Fibroblast of skin of left quadriceps (primary cell): ENCODE data around the gene FOXI2.

Experiments
- DNase-seq, 2 experiments: peaks; one replicate each; pipeline ENCODE4 v3.0.0-alpha.2; 2013; ENCODE audit warnings: low read depth in 2 of 2

The FOXI2 gene

GRCh38 chr10:127736915-127737562 is at the start of gene FOXI2:
FOXI2 (plus strand) TSS chr10:127737185; CDS start chr10:127737274, 89 bp downstream.
- no peak for DNase-seq

DNA sequence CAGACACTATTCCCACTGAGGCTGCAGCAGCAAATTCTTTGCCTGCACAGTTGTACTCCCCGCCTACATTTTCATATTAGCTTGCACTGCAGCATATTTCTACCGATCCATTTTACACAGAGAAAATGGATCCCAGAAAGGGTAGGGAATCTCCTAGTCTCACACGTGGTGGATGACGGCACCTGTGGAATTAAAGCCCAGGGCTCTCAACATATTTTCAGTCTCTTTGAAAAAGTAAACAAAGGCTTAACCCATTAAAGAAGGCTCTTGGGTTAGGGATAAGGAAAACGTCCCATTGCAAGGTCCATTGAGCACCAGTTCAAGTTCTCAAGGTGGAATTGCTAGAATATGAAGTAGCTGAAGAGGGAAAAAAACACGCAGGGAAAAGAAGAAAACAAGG is 49.4 kb upstream of the FOXI2 start:
- DNase-seq = no peak

GRCh38 chr10:127690176-127690835 is 46.7 kb upstream of the FOXI2 start:
- DNase-seq = no peak

- DNase-seq = no peak
These were observed 42.3 kb upstream of the FOXI2 start for GRCh38 chr10:127694580-127695193.

GRCh38 chr10:127695431-127695830 is 41.6 kb upstream of the FOXI2 start:
- no peak for DNase-seq

GRCh38 chr10:127698886-127699285 is 38.1 kb upstream of the FOXI2 start:
- no peak for DNase-seq

GRCh38 chr10:127699311-127699710 is 37.7 kb upstream of the FOXI2 start:
- no peak for DNase-seq

GRCh38 chr10:127702271-127702670 is 34.7 kb upstream of the FOXI2 start:
- no peak for DNase-seq

DNA sequence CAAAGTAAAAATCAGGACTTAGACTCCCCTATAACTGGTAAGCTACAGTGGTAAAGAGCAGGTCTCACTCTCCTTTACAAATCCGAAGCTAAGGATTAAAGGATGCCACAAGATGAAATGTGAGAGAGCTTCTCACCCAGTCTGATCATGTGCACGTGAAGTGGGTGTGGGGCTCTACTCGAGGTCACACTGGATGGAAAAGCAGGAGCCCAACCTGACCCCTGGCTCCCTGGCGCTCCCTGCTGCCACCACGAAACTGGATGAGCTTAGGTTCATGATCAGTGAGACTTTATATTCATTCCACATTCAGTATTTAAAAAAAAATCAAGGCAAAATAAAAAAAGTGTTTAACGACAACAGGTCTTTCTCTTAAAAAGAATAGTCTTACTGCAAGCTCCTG is 21.7 kb upstream of the FOXI2 start:
- no peak for DNase-seq

GRCh38 chr10:127715782-127716378 is 21.1 kb upstream of the FOXI2 start:
- no peak for DNase-seq

DNA sequence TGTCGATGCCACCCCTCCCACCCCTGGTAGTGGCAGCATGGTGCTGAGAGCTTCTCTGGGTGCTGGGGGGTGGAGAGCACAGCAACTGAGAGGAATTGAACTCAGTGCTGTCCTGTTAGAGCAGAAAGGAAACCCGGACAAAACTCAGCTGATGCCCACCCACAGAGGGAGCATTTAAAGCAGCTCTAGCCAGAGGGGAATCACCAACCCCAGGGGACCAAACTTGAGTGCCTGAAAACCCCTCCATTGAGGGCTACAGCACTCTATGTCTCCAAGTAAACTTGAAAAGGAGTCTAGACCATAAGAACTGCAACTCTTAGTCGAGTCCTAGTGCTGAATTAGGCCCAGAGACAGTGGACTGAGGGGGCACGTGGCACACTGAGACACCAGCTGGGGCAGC is 16.8 kb upstream of the FOXI2 start:
- DNase-seq = no peak

- no peak for DNase-seq
These were observed 16.1 kb upstream of the FOXI2 start for GRCh38 chr10:127720903-127721302.

DNA sequence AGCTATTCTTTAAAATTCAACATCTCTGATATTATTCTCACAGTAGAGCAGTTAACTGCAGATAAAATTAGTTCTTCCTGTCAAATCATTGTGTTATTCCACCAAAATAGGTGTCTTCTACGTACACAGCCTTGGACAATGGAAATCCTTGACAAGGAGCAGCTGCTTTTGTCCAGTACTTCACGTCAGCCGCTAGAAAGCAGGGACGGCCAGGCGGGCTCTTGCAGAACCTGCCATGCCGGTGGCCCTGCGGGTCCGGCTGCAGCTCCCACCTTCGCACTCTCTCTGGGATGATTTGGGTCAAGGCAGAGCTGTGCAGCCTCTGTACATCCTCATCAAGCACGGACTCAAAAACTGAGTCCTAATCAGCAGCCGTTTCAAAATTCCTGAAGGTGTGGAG is 2.2 kb upstream of the FOXI2 start:
- no peak for DNase-seq

GRCh38 chr10:127735156-127735555 is 1.8 kb upstream of the FOXI2 start:
- no peak for DNase-seq

GRCh38 chr10:127735723-127736221 is 1.2 kb upstream of the FOXI2 start:
- no peak for DNase-seq

DNA sequence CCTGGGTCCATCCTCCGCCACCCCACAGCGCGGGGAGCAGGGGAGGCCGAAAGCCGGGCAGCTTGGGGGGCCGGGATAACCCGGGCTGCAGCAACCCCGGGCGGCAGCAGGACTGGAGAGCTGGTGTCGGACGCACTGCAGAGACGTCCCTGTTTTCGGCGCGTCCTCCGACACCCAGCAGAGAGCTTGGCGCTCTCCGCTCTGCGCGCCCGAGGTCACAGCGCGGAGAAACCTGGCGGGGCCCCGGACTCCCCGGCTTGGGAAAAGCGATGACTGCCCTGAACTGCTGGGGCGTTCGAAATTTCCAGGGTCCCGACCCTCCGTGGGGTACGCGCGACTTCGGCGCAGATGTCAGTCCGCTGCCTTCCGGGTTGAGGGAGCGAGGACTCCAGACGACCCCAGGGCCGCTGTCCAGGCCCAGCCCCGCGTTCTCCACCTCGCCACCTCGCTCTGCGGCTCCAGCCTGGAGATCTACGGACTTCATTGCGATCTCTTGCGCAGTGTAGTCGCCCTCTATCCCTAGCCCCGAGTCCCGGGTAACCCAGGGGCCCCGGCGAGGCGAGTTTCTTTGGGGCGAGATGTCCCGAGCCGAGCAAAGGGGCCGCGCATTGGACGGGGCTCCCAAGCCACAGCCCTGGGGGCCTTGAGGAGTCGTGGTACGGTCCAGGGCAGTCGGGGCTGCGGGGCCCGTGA is 617 bp upstream of the FOXI2 start:
- no peak for DNase-seq

- DNase-seq = no peak
These were observed 852 bp downstream of the FOXI2 start for GRCh38 chr10:127737563-127738511.

- no peak for DNase-seq
These were observed 1.8 kb downstream of the FOXI2 start for GRCh38 chr10:127738512-127739424.

- DNase-seq = no peak
These were observed 2.9 kb downstream of the FOXI2 start for GRCh38 chr10:127739908-127740307.

DNA sequence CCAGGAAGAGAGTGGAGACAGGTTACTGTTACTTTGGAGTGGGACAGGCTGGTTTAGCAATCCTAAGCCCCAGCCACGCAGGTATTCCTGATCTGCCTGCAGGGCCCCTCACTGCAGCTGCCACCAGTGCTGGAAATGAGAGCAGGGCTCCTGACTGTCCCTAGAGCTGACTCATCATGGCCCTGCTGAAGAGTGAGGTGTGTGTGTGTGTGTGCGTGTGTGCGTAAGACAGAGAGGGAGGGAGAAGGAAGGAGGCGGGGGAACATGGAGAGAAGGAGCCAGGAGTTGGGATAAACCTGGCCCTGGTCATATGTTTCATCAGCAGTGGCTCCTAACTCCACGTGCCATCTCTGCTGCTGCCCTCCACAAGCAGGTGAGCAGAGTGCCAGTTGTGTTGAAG is 3.6 kb downstream of the FOXI2 start:
- DNase-seq = no peak
